WTC11 (cell line): ENCODE data around the gene CFAP20DC. TPM values are rescaled to one million over a fixed set of nuclear protein-coding genes. Genes with fewer than 3 reads are reported as not detected.
"Not testable (repeated sequence)": the region's sequence is repeated elsewhere in the genome, so short reads cannot be mapped to it uniquely, and the experiment has no call there.

Experiments
- ATAC-seq: fragments of 200-7000 bp; cut with Tn5 transposase; 2 replicates; pipeline ENCODE4 v1.10.0; 2021; ENCODE audit warnings: mild to moderate bottlenecking, moderate library complexity
- CTCF ChIA-PET: fragments of 300-600 bp; sonication (Branson Sonifier 250); formaldehyde crosslinking; loops from one replicate; lab custom pipeline; 2021; ENCODE audit warnings: antibody characterized with exemption; lab: Charles Lee
- POLR2A ChIA-PET: fragments of 350-600 bp; sonication (Branson Sonifier 250); formaldehyde crosslinking; loops from one replicate; lab custom pipeline; 2021; ENCODE audit warnings: antibody characterized with exemption; lab: Charles Lee
- DNase-seq: peaks from one replicate; pipeline ENCODE4 v3.0.0; 2021; ENCODE audit warnings: low spot score
- H3K27ac Mint-ChIP-seq: 2 replicates; pipeline ENCODE4 v1.8.0; 2021; ENCODE audit warnings: mixed read lengths
- H3K27me3 Mint-ChIP-seq: 2 replicates; pipeline ENCODE4 v1.8.0; 2021; ENCODE audit warnings: low read depth, mild to moderate bottlenecking, moderate library complexity, mixed read lengths
- H3K36me3 Mint-ChIP-seq: 2 replicates; pipeline ENCODE4 v1.8.0; 2021; ENCODE audit warnings: mixed read lengths
- H3K4me1 Mint-ChIP-seq: 2 replicates; pipeline ENCODE4 v1.8.0; 2022; ENCODE audit warnings: mixed read lengths
- H3K4me3 Mint-ChIP-seq: 2 replicates; pipeline ENCODE4 v1.8.0; 2021; ENCODE audit warnings: mild to moderate bottlenecking, moderate library complexity, mixed read lengths
- H3K9me3 Mint-ChIP-seq: 2 replicates; pipeline ENCODE4 v1.8.0; 2021; ENCODE audit warnings: mixed read lengths
- AR ChIP-seq: fragments of 250-450 bp; sonication (Bioruptor Pico); IDR thresholded peaks from 2 replicates; pipeline ENCODE4 v1.9.0; 2021; ENCODE audit warnings: mild to moderate bottlenecking
- ATF1 ChIP-seq: sonication (generic); formaldehyde crosslinking; IDR thresholded peaks from 2 replicates; pipeline ENCODE4 v1.8.1; 2023; ENCODE audit warnings: mild to moderate bottlenecking, moderate library complexity, missing genetic modification reagents
- CBFB ChIP-seq: sonication (generic); formaldehyde crosslinking; IDR thresholded peaks from 2 replicates; pipeline ENCODE4 v1.8.1; 2022; ENCODE audit warnings: mild to moderate bottlenecking, low read depth, missing genetic modification reagents
- CDX4 ChIP-seq: fragments of 250-450 bp; sonication (Bioruptor Pico); IDR thresholded peaks from 2 replicates; pipeline ENCODE4 v1.9.0; 2021; ENCODE audit warnings: moderate library complexity, mild to moderate bottlenecking, inconsistent platforms, borderline replicate concordance
- CREB1 ChIP-seq: sonication (generic); formaldehyde crosslinking; IDR thresholded peaks from 2 replicates; pipeline ENCODE4 v1.8.0; 2023; ENCODE audit warnings: mild to moderate bottlenecking, missing genetic modification reagents
- CREM ChIP-seq: sonication (generic); formaldehyde crosslinking; IDR thresholded peaks from 2 replicates; pipeline ENCODE4 v1.8.1; 2022; ENCODE audit warnings: mild to moderate bottlenecking, missing genetic modification reagents, moderate library complexity
- ETV6 ChIP-seq: sonication (generic); formaldehyde crosslinking; IDR thresholded peaks from 2 replicates; pipeline ENCODE4 v1.8.1; 2022; ENCODE audit warnings: mild to moderate bottlenecking, missing genetic modification reagents
- FOXJ3 ChIP-seq: sonication (generic); formaldehyde crosslinking; IDR thresholded peaks from 2 replicates; pipeline ENCODE4 v1.9.0; 2021; ENCODE audit warnings: missing genetic modification reagents, mild to moderate bottlenecking, borderline replicate concordance
- FOXK1 ChIP-seq: sonication (generic); formaldehyde crosslinking; IDR thresholded peaks from 2 replicates; pipeline ENCODE4 v1.8.0; 2022; ENCODE audit warnings: mild to moderate bottlenecking, moderate library complexity, missing genetic modification reagents
- GRHL2 ChIP-seq: fragments of 250-450 bp; sonication (Bioruptor Pico); IDR thresholded peaks from 2 replicates; pipeline ENCODE4 v1.8.0; 2022; ENCODE audit warnings: mild to moderate bottlenecking, moderate library complexity; ENCODE audit not compliant: insufficient replicate concordance, severe bottlenecking
- HMGXB4 ChIP-seq: sonication (generic); formaldehyde crosslinking; IDR thresholded peaks from 2 replicates; pipeline ENCODE4 v1.8.1; 2023; ENCODE audit warnings: mild to moderate bottlenecking, moderate library complexity, missing genetic modification reagents
- NFE2L1 ChIP-seq: sonication (generic); formaldehyde crosslinking; IDR thresholded peaks from 2 replicates; pipeline ENCODE4 v1.8.1; 2023; ENCODE audit warnings: missing genetic modification reagents
- OVOL2 ChIP-seq: fragments of 250-450 bp; sonication (Bioruptor Pico); IDR thresholded peaks from 2 replicates; pipeline ENCODE4 v1.9.0; 2021; ENCODE audit warnings: mild to moderate bottlenecking, borderline replicate concordance
- PRRX2 ChIP-seq: fragments of 250-450 bp; sonication (Bioruptor Pico); IDR thresholded peaks from 2 replicates; pipeline ENCODE4 v1.8.0; 2021; ENCODE audit warnings: mild to moderate bottlenecking
- SMAD4 ChIP-seq: sonication (generic); formaldehyde crosslinking; IDR thresholded peaks from 2 replicates; pipeline ENCODE4 v1.8.0; 2022; ENCODE audit warnings: mild to moderate bottlenecking, missing genetic modification reagents
- ZNF232 ChIP-seq: sonication (generic); formaldehyde crosslinking; IDR thresholded peaks from 2 replicates; pipeline ENCODE4 v1.8.0; 2022; ENCODE audit warnings: mild to moderate bottlenecking, missing genetic modification reagents
- ZNF281 ChIP-seq: sonication (generic); formaldehyde crosslinking; IDR thresholded peaks from 2 replicates; pipeline ENCODE4 v1.8.0; 2023; ENCODE audit warnings: mild to moderate bottlenecking, missing genetic modification reagents
- ZNF423 ChIP-seq: fragments of 250-450 bp; sonication (Bioruptor Pico); IDR thresholded peaks from 2 replicates; pipeline ENCODE4 v2.1.2; 2022; ENCODE audit warnings: mild to moderate bottlenecking, moderate library complexity
- ZNF671 ChIP-seq: fragments of 250-450 bp; sonication (Bioruptor Pico); IDR thresholded peaks from 2 replicates; pipeline ENCODE4 v1.8.0; 2021; ENCODE audit warnings: mild to moderate bottlenecking
- total RNA-seq: library from RNA; stranded (reverse); gene quantifications from 3 replicates; pipeline ENCODE4 v1.2.3, GENCODE V29; 2021

The CFAP20DC gene
- total RNA-seq, 1 experiment from 2014 or later = 4.9 TPM

GRCh38 chr3:58897646-58898045, 152.2 kb downstream of the CFAP20DC start:
- H3K4me1 Mint-ChIP-seq = peaks cover 15% of the 10 kb centered on the region
- no peak overlapping the region for H3K27ac Mint-ChIP-seq
- CTCF ChIA-PET = no interaction called here
- ATAC-seq (no peak), DNase-seq (no peak)
- peaks cover 54% of the 10 kb centered on the region for H3K9me3 Mint-ChIP-seq
- peaks cover 27% of the 10 kb centered on the region for H3K36me3 Mint-ChIP-seq
- no peak overlapping the region for H3K4me3 Mint-ChIP-seq
- POLR2A ChIA-PET = no interaction called here
- peaks cover 3% of the 10 kb centered on the region; the same call in 1 of the 2 replicates for H3K27me3 Mint-ChIP-seq
- TF ChIP-seq AR (CRISPR knock-in tag) (no peak), CBFB (CRISPR knock-in tag) (no peak), FOXK1 (CRISPR knock-in tag) (no peak), CREM (no peak), ETV6 (CRISPR knock-in tag) (no peak), CREB1 (no peak), HMGXB4 (CRISPR knock-in tag) (no peak), ATF1 (CRISPR knock-in tag) (no peak)

GRCh38 chr3:58895678-58896077, 154.1 kb downstream of the CFAP20DC start:
- ATAC-seq, CTCF ChIA-PET, H3K4me3 Mint-ChIP-seq, H3K27me3 Mint-ChIP-seq, POLR2A ChIA-PET, DNase-seq, H3K27ac Mint-ChIP-seq: not testable (repeated sequence)
- Mint-ChIP-seq H3K9me3 (peaks cover 68% of the 10 kb centered on the region), H3K4me1 (peaks cover 15% of the 10 kb centered on the region), H3K36me3 (peaks cover 41% of the 10 kb centered on the region)

GRCh38 chr3:58892526-58892925, 157.3 kb downstream of the CFAP20DC start:
- Mint-ChIP-seq H3K36me3 (peaks cover 41% of the 10 kb centered on the region), H3K9me3 (peaks cover 56% of the 10 kb centered on the region)
- H3K4me1 Mint-ChIP-seq, H3K27ac Mint-ChIP-seq, H3K4me3 Mint-ChIP-seq, H3K27me3 Mint-ChIP-seq, POLR2A ChIA-PET, CTCF ChIA-PET, ATAC-seq, DNase-seq: not testable (repeated sequence)

GRCh38 chr3:58888087-58888486, 161.7 kb downstream of the CFAP20DC start:
- ATAC-seq (no peak), DNase-seq (no peak)
- Mint-ChIP-seq H3K36me3 (peaks cover 16% of the 10 kb centered on the region), H3K27ac (no peak overlapping the region), H3K27me3 (no peaks in the 10 kb centered on the region; the same call in 1 of the 2 replicates), H3K4me1 (no peaks in the 10 kb centered on the region), H3K4me3 (no peak overlapping the region), H3K9me3 (peaks cover 20% of the 10 kb centered on the region)
- ChIA-PET POLR2A (no interaction called here), CTCF (no interaction called here)
- no peak for TF ChIP-seq AR (CRISPR knock-in tag)
- TF ChIP-seq CDX4 (CRISPR knock-in tag) = no peak
- TF ChIP-seq ZNF671 = no peak
- no peak for TF ChIP-seq CBFB (CRISPR knock-in tag)
- no peak for TF ChIP-seq FOXJ3 (CRISPR knock-in tag)
- TF ChIP-seq OVOL2 (CRISPR knock-in tag) = no peak
- no peak for TF ChIP-seq PRRX2 (CRISPR knock-in tag)
- no peak for TF ChIP-seq CREB1
- TF ChIP-seq ZNF232 = no peak
- TF ChIP-seq GRHL2 (CRISPR knock-in tag) = no peak
- TF ChIP-seq ZNF423 (CRISPR knock-in tag) = no peak
- no peak for TF ChIP-seq NFE2L1 (CRISPR knock-in tag)
- no peak for TF ChIP-seq ZNF281 (CRISPR knock-in tag)
- no peak for TF ChIP-seq SMAD4 (CRISPR knock-in tag)
